Measurements from ENCODE around the gene MRPL46.
"Not testable (repeated sequence)": the region's sequence is repeated elsewhere in the genome, so short reads cannot be mapped to it uniquely, and the experiment has no call there.

The MRPL46 gene

DNA sequence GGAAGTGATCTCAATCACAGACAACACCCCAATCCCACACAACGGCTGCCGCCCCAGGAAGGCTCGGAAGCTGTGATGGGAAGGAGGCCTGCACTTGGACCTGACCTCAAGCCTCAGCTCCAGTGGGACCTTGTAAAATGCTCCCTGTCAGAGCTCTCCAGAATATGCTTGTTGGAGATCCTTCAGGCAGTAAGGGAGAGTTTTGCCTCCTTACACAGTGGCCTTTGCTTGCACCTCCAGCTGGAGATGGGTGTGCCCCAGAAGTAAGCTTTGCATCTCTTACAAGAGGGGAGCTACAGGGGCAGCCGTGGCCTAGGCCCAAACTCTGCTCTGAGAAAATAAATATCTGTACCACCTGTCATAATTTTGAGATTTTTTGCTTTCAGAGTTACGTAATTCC is 10.7 kb upstream of the MRPL46 start:
- no peak for DNase-seq

- DNase-seq = no peak
These were observed 9.9 kb upstream of the MRPL46 start for GRCh38 chr15:88477126-88477525.

DNA sequence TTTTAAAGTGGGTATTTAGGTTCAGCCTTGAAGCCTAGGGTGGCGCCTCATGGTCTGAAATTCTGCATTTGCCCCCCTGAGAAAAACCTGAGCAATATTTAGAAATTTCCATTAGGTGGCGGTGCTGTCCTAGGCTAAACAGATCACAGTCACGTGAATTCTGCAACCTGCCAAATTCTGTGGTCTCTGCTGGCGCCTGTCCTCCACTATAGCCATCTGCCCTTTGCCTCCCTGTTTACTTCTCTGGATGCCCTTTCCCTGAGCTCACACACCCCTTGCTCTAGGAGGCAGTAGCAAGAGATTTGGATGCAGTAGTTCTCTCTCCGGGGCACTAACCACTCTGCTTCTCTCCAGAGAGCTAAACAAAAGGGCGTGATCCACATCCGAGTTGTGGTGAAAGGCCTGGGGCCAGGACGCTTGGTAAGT is 9.5 kb upstream of the MRPL46 start:
- peak; percentile 38 for DNase-seq

DNA sequence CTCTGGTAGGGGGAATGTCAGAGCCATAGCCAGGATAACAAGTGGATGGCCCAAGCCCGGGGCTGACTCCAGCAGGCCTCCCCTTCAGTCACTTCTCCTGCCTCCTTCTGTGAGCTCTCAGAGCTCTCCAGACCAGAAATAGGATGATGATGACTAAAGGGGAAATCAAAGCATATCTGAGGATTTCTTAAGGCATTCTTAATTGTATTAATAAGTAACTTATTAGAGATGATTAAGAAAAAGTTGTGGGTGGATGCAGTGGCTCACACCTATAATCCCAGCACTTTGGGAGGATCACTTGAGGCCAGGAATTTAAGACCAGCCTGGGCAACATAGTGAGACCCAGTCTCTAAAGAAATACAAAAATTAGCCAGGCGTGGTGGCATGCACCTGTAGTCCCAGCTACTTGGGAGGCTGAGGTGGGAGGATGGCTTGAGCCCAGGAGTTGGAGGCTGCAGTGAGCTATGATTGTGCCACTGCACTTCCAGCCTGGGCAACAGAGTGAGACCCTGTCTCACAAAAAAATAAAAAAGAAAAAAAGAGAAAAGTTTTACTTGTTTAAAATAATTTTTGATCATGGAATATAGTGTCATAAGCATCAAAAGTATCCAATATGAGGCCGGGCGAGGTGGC is 6.6 kb upstream of the MRPL46 start:
- not testable (repeated sequence) for DNase-seq

- no peak for DNase-seq
These were observed 5.0 kb upstream of the MRPL46 start for GRCh38 chr15:88472225-88472624.

GRCh38 chr15:88470625-88471372 is 3.6 kb upstream of the MRPL46 start:
- DNase-seq = no peak

GRCh38 chr15:88469321-88469720 is 2.1 kb upstream of the MRPL46 start:
- no peak for DNase-seq

- not testable (repeated sequence) for DNase-seq
These were observed 1.5 kb upstream of the MRPL46 start for GRCh38 chr15:88468721-88469120.

DNA sequence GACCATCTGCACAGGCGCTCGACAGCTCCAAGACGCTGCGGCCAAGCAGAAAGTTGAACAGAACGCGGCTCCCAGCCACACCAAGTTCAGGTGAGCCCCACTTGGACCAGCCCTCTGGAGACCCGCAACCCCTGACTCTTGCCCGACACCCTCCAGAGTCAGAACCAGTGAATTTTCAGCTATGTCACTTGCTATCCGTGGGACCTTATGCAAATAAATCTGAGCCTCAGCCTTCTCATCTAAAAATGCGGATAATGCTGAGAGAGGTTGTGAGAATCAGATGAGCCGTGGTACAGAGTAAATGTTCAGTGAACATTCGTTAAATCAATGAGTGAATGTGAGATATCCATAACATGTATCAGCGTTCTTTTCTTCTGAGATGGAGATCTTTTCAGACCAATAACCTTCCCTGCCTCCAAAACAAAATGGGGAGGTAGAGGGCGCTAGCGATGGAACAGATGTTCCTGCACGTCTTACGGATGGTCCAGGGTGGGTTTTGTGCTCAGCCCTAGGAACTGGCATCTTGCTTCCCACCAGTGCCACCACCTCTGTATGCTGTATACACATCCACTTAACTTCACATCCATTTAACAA is 844 bp upstream of the MRPL46 start:
- DNase-seq = peak; percentile 20

DNA sequence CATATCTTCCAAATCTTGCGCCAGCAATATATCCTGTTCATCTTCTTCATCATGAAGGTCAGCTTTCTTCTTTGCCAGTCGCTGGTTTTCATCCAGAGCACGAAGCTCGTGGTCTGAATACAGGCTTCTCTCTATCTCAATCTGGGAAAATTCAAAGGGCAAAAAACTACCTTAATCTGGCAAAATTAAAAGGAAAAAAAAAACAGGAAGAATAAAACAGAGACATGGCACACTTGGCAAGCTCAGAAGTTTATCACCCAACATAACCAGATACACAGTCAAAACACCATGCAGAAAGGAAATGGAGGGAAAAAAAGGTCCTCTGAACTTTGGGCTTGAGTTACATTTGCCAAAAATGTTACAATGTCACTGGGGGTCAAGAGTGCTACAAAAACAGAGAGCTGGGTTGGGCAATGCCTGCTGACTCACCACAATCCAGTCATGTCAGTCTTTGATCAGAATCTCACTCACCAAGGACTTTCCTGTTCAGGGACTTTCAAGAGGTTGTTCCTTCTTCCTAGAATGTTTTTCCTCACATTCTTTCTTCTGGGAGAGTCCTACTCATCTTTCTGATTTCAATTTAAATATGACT is 1.5 kb downstream of the MRPL46 start:
- DNase-seq = peak; percentile 53

DNA sequence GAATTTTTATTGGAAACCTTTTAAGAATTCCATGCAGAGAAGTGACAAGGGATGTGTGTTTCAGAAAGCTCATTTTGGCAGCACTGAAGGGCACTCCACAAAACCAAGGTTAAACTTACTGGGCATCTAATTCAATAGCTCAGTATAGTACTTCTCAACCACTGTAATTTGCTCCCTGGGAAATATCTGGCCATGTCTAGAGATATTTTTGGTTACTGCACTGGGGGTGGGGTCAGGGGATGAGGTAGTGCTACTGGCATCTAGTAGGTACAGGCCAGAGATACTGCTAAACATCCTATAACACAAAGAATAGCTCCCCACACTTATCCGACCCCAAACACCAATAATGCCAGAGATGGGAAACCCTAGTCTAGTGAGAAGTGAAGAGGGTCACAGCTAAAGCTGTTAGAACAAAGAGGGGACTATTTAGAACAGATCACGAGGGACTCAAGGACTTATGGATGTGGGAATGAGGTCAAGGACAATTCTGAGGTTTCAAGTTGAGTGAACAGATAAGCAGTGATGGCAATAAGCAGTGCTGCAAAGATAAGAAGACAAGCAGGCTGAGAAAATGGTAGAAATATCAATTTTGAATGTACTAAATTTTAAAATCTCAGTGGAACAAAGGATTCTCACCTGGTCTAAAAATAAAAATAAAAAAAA is 3.2 kb downstream of the MRPL46 start:
- no peak for DNase-seq

GRCh38 chr15:88456733-88457132 is 10.5 kb downstream of the MRPL46 start:
- no peak for DNase-seq

DNA sequence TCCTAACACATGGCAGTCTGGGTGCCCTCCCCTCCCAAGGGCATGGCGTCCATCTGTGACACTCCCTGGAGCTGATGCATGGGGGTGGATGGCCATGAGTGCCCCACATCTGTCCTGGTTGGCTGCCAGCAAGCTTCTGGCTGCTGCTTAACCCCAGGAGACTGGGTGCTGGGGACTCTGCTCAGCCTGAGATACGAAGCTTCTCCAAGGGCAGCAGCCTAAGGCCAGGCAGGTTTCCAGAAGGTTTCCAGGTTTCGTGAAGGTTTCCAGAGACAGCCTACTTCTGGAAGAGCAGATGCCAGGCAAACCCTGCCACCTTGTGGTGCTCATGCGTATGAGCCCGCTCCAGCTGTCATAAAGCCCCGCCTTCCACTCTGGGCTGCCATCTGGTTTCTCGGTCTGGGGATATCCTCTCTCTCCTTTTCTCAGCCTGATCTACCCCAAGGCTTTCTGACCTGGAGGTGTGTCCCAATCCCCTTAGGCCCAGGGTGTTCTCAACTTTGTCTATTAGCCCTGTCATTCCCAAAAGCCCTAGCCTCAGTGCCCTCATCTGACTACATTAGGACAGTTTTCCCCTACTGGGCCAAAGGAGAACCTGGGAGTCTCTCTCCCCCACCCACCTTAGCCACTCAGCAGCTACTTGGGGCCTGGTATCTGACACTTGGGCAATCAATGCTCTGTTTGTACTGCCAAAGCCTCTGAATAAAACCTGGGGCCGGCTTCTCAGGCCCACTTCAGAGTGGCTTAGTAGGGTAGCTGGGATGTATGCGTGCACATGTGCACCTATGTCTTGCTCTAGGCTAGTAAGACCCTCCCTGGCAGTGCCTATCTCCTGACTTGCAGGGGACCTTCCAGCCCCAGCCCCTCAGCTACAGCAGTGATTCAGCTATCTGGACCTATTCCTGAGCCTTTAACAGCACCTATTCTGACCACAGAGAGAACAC is 12.0 kb downstream of the MRPL46 start:
- DNase-seq = peak; percentile 72

- peak; percentile 35 for DNase-seq
These were observed 13.0 kb downstream of the MRPL46 start for GRCh38 chr15:88454236-88454635.

GRCh38 chr15:88453651-88454050 is 13.5 kb downstream of the MRPL46 start:
- no peak for DNase-seq

- DNase-seq = peak; percentile 67
These were observed 16.9 kb downstream of the MRPL46 start for GRCh38 chr15:88450125-88450798.

GRCh38 chr15:88449581-88449980 is 17.6 kb downstream of the MRPL46 start:
- no peak for DNase-seq

DNA sequence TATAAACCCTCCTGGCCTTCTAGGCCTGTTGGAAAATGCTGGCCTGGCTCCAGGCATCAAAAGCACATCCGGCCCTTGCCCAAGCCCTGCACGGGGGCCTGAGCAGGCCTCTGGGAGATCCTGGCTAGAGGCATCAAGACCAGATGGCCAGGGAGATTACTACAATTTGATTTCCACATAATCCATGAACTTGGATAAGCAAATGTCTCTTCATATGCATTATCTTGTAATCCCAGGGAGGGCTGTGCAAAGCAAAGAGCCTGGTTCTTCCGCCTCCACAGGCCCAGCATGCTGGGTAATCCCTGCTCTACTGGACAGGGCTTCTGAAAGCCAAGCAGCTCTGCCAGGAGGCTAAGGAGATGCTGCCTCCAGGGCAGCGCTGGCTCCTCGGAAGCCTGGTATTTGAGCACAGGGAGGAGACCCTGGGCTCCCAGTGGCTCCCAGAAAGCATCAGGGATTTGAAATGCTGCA is 18.2 kb downstream of the MRPL46 start:
- no peak for DNase-seq

- no peak for DNase-seq
These were observed 19.4 kb downstream of the MRPL46 start for GRCh38 chr15:88447741-88448140.

- DNase-seq = peak; percentile 8
These were observed 20.0 kb downstream of the MRPL46 start for GRCh38 chr15:88447206-88447605.

DNA sequence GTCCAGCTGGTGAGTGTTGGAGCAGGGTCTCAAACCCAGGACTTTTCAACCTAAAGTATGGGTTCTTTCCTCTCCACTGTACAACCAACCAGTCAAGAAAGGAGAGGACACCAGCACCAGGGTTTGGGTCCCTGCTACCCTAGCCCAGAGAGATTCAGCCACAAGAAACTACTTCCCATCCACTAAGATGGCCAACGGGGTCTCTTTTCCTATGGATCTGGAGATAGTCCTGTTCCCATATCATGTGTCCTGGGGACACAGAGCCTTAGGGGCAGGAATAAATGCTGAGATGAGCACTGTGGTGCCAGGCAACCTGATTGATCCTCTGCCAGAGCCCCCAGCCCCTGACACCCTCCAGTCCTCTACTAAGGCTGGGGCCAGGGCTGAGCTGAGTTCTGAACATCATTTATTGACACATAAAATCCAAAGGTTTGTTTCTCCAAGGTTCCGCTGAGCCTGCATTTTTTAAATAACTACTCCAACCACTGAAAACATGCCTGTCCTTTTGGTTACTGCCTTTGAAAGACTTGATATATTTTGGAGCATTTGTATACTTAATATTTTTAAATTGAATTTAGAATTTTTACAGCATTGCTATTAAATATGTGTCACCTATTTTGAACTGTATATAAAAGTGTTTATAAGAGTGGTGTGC is 26.0 kb downstream of the MRPL46 start:
- DNase-seq = no peak
